Measurements from ENCODE around the gene CAMK4.

The CAMK4 gene

DNA sequence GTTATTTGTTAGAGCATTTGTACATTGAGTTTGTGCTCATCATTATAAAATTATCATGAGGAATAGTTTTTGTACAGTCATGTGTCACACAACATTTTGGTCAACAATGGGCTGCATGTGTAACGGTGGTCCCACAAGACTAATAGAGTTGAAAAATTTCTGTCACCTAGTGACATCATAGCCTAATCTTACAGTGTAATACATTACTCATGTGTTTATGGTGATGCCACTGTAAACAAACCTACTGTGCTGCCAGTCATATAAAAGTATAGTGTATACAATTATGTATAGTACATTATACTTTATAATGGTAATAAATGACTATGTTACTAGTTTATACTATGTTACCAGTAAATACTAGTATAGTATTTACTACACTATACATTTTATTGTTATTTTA, 3.0 kb upstream of the CAMK4 start:
- DNase-seq (ENCODE audit: low read depth in 2 of 2), result no peak
- no peak overlapping the region for H3K4me3 ChIP-seq (replicated peaks in 1 of 2; ENCODE audit: low read depth in 2 of 2, low read length in 2 of 2)
- TF ChIP-seq, protein P1, sequence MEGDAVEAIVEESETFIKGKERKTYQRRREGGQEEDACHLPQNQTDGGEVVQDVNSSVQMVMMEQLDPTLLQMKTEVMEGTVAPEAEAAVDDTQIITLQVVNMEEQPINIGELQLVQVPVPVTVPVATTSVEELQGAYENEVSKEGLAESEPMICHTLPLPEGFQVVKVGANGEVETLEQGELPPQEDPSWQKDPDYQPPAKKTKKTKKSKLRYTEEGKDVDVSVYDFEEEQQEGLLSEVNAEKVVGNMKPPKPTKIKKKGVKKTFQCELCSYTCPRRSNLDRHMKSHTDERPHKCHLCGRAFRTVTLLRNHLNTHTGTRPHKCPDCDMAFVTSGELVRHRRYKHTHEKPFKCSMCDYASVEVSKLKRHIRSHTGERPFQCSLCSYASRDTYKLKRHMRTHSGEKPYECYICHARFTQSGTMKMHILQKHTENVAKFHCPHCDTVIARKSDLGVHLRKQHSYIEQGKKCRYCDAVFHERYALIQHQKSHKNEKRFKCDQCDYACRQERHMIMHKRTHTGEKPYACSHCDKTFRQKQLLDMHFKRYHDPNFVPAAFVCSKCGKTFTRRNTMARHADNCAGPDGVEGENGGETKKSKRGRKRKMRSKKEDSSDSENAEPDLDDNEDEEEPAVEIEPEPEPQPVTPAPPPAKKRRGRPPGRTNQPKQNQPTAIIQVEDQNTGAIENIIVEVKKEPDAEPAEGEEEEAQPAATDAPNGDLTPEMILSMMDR (IDR thresholded peaks at IDR 0.05; ENCODE audit: low read depth, low read length), result no peak

DNA sequence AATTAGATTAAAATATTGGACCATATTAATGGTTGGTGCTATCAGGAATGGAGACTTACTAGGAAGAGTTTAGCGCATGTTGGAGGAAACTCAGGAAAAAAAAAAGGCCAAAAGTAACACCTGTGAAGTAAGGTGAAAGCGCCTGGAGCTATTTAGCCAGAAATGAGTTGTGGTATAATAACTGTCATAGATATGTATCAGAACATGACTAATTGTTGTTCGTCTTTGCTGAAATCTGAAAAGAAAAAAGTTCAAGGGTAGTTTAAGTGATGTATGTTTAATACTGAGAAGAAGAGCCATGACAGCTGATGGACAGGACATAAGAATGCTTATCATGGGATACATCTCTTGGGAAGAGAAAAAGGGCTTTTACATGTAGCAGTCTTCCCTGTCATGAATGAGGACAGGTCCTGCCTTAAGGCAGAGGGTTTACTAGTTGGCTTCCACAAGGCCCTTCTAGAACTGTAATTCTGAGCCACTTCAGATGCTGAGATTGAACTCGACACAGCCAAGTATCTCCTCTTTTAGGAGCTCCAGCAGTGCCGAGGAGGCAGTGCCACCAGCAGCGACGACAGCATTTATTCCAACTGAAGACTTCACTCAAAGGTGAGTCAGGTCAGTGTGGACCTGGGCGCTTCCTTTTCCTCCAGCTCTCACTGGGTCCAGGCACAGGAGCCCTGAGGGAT, 940 bp upstream of the CAMK4 start:
- TF ChIP-seq, protein P1 (IDR thresholded peaks at IDR 0.05; ENCODE audit: low read depth, low read length), result no peak
- no peak for DNase-seq (ENCODE audit: low read depth in 2 of 2)
- peak overlapping the region; percentile 53 to 72 for H3K4me3 ChIP-seq (replicated peaks in 1 of 2; ENCODE audit: low read depth in 2 of 2, low read length in 2 of 2)

DNA sequence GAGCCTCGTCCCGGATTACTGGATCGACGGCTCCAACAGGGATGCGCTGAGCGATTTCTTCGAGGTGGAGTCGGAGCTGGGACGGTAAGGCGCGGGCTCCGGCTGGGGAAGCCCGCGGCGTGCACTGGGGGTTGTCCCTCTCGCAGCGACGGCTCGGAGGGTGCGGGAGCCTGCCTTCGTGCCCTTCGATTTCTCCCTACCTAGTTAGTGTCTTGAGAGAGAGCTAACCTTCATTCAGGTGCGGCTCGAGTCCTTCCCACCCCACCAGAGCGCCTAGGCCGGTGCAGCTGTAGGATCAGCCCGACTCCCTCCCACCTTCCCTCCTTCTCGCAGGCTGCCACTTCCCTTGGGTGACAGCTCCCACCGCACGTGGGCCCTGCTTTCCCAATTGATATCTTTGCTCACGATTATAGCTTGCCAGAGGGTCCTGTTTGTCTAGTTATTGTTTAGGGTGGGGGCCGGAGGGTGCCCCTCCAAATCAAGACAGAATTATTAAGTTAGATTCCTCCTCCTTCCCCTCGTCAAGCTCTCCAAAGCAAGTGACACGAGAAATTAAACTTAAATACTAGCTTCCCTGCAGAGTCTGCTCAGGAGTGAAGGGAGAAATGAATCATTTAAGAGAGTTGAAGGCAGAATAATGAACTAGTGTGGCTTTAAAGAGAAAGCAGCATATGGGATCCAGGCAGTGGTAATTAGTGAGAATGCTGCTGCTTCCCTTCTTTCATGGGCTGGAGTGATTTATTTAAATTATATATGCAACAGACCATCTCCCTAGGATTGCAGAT, 569 bp downstream of the CAMK4 start:
- TF ChIP-seq, protein P1 (IDR thresholded peaks at IDR 0.05; ENCODE audit: low read depth, low read length), result no peak
- peak overlapping the region; percentile 64 to 72 for H3K4me3 ChIP-seq (replicated peaks in 1 of 2; ENCODE audit: low read depth in 2 of 2, low read length in 2 of 2)
- DNase-seq (ENCODE audit: low read depth in 2 of 2), result peak in 1 of 2 donors; percentile 6

DNA sequence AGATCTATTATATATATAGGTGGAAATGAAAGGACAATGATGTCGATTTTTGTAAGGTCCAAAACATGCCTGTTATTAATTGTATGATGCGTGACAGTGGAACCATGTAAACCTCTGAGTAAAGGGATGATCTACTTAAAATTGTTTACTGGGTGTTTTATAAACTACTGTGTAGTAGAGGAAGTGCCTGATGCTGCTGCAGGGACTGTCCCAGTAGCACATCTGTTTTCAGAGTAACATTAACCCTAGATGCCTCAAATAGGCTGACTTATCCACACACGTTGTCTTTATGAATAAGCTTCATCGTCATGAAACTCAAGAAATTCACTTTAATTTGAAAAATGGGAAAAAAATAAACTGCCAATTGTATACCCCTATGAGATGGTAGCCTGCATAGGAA, 1.7 kb downstream of the CAMK4 start:
- no peak for DNase-seq (ENCODE audit: low read depth in 2 of 2)
- no peak overlapping the region for H3K4me3 ChIP-seq (replicated peaks in 1 of 2; ENCODE audit: low read depth in 2 of 2, low read length in 2 of 2)
- TF ChIP-seq, protein P1 (IDR thresholded peaks at IDR 0.05; ENCODE audit: low read depth, low read length), result no peak

DNA sequence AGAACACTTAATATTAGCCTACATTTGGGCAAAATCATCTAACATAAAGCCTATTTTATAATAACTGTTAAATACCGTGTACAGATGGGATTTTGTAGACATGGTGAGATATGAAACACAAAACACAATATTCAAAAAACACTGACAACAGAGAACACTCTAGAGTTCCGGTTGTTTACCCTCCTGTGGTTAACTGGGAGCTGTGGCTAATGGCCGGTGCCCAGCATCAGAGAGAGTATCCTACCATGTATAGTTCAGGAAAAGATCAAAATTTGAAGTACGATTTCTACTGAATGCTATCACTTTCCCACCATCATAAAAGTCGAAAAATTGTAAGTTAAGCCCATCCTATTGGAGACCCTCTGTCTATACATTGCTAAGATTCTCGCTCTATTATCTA, 2.4 kb downstream of the CAMK4 start:
- DNase-seq (ENCODE audit: low read depth in 2 of 2), result no peak
- TF ChIP-seq, protein P1 (IDR thresholded peaks at IDR 0.05; ENCODE audit: low read depth, low read length), result no peak
- no peak overlapping the region for H3K4me3 ChIP-seq (replicated peaks in 1 of 2; ENCODE audit: low read depth in 2 of 2, low read length in 2 of 2)

DNA sequence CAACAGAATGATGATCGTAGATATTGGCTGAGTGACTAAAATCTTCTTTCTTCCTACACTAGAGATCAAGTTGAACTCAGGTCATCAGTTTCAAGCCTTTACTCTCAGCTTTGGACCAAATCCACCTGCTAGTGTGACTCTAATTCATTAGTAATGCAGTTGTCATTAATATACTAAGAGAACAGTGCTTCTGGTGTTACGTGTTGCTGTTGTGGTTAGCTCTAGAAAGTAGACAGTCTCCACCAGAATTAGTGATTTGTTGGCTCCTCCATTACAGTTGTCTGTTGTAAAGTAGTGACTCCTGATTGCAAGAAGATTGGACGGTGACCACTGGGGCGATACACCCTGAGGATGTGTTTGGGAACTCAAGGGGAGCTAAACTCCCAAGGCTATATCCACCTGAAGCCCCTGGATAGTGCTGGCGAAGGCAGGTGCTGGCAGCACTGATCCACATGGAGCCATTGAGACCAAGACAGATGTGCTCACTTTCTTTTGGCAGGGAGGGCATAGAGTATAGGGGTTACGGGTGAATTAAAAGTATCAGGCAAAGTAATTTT, 3.1 kb downstream of the CAMK4 start:
- TF ChIP-seq, protein P1 (IDR thresholded peaks at IDR 0.05; ENCODE audit: low read depth, low read length), result no peak
- no peak for DNase-seq (ENCODE audit: low read depth in 2 of 2)
- H3K4me3 ChIP-seq (replicated peaks in 1 of 2; ENCODE audit: low read depth in 2 of 2, low read length in 2 of 2), result no peak overlapping the region
